PC-9 (cell line): Measurements from ENCODE around the gene PCDHGA2. TPM values are rescaled to one million over a fixed set of nuclear protein-coding genes. Genes with fewer than 3 reads are reported as not detected.

Experiments
- BruUV-seq: library from RNA; stranded (reverse); fragments of 400-500 nt; replicated peaks from 2 replicates; lab custom pipeline; 2021; lab: Mats Ljungman, UMichigan
- CTCF ChIA-PET: fragments of 300-600 bp; sonication (Branson Sonifier 250); formaldehyde crosslinking; loops from one replicate; lab custom pipeline; 2022; ENCODE audit warnings: antibody characterized with exemption; lab: Charles Lee
- POLR2A ChIA-PET: fragments of 300-600 bp; sonication (Branson Sonifier 250); formaldehyde crosslinking; loops from one replicate; lab custom pipeline; 2022; ENCODE audit warnings: antibody characterized with exemption; ENCODE audit not compliant: unreplicated experiment; lab: Charles Lee
- DNase-seq, 2 experiments: peaks; one replicate each; pipeline versions ENCODE4 v3.0.0 to v3.0.0-alpha.2; 2015 to 2022; ENCODE audit warnings: mixed read lengths in 1 of 2
- H2AFZ ChIP-seq: fragments of 200-600 bp; sonication (generic); 2 replicates; pipeline ENCODE4 v1.8.1; 2017; ENCODE audit warnings: antibody characterized with exemption
- H3F3A ChIP-seq: fragments of 200-600 bp; sonication (generic); 2 replicates; pipeline ENCODE4 v1.8.1; 2017; ENCODE audit warnings: antibody characterized with exemption, mild to moderate bottlenecking, low read depth; ENCODE audit not compliant: insufficient read depth
- H3K27ac ChIP-seq: fragments of 200-600 bp; sonication (generic); 2 replicates; pipeline ENCODE4 v1.6.1; 2016; ENCODE audit warnings: mixed run types
- H3K27me3 ChIP-seq: fragments of 200-600 bp; sonication (generic); 2 replicates; pipeline ENCODE4 v1.6.1; 2016; ENCODE audit warnings: low read depth, mixed run types; ENCODE audit not compliant: insufficient read depth
- H3K36me3 ChIP-seq: fragments of 200-600 bp; sonication (generic); 2 replicates; pipeline ENCODE4 v1.6.1; 2016; ENCODE audit warnings: low read depth, mixed run types
- H3K4me1 ChIP-seq: fragments of 200-600 bp; sonication (generic); replicated peaks from 2 replicates; pipeline ENCODE4 v1.6.1; 2016; ENCODE audit warnings: mixed run types; ENCODE audit not compliant: insufficient read depth
- H3K4me2 ChIP-seq: fragments of 200-600 bp; sonication (generic); 2 replicates; pipeline ENCODE4 v1.6.1; 2017; ENCODE audit warnings: mixed run types
- H3K4me3 ChIP-seq: fragments of 200-600 bp; sonication (generic); 2 replicates; pipeline ENCODE4 v1.6.1; 2016; ENCODE audit warnings: mixed run types
- H3K79me2 ChIP-seq: fragments of 200-600 bp; sonication (generic); 2 replicates; pipeline ENCODE4 v1.6.1; 2017; ENCODE audit warnings: low read depth, mixed run types
- H3K9me2 ChIP-seq: fragments of 200-600 bp; sonication (generic); 2 replicates; pipeline ENCODE4 v1.8.1; 2017; ENCODE audit warnings: mild to moderate bottlenecking; ENCODE audit not compliant: insufficient read depth
- H3K9me3 ChIP-seq: fragments of 200-600 bp; sonication (generic); 2 replicates; pipeline ENCODE4 v1.8.1; 2016; ENCODE audit warnings: low read depth; ENCODE audit not compliant: insufficient read depth
- H4K20me1 ChIP-seq: fragments of 200-600 bp; sonication (generic); 2 replicates; pipeline ENCODE4 v1.8.1; 2017; ENCODE audit not compliant: insufficient read depth
- EZH2 ChIP-seq: fragments of 200-600 bp; sonication (generic); IDR thresholded peaks from 2 replicates; pipeline ENCODE4 v1.8.0; 2017; ENCODE audit warnings: antibody characterized with exemption, low read depth
- intact Hi-C: fragments of 100-400 bp; cut with micrococcal nuclease; formaldehyde crosslinking; loops from one replicate; pipeline ENCODE4 v1.10.0; 2022; ENCODE audit not compliant: unreplicated experiment
- total RNA-seq: library from RNA; stranded (reverse); gene quantifications from 2 replicates; pipeline ENCODE4 v1.2.3, GENCODE V29; 2021
- TF ChIP-seq, protein P1 (sequence below): fragments of 200-600 bp; sonication (generic); conservative IDR thresholded peaks from 2 replicates; pipeline ENCODE4 v1.6.1; 2017; ENCODE audit warnings: mixed run types, antibody characterized with exemption, mild to moderate bottlenecking, moderate library complexity

The PCDHGA2 gene
- total RNA-seq, 1 experiment from 2014 or later, result 0.11 TPM

DNA sequence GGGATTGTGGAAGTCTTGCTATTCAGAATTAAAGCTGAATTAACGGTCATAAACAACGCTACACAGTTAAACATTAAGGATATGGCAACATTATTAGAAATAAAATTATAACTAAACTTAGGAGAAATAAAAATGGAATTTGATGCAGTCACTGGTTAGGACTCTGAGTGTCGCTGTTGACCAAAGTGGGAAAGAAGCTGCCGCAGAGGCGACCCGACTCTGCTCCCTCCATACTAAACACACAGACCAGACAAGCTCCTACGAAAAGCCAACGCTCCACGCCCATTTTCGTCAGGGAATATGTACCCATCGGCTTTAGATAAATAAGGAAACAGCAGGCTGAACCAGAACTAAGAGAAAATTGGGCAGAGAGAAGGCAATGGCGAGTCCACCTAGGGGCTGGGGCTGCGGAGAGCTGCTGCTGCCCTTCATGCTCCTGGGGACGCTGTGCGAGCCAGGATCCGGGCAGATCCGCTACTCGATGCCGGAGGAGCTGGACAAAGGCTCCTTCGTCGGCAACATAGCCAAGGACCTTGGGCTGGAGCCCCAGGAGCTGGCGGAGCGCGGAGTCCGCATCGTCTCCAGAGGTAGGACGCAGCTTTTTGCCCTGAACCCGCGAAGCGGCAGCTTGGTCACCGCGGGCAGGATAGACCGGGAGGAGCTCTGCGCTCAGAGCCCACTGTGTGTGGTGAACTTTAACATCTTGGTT lies 25.5 kb downstream of the PCDHGA2 start, which contains the start of gene PCDHGA5:
TSS of gene PCDHGA5 (plus strand) at position 211 of the 709 bp plus-strand sequence. CDS start at position 380, 169 bp downstream.
- H3K79me2 ChIP-seq, result no peaks in the 10 kb centered on the region
- H3K36me3 ChIP-seq, result no peaks in the 10 kb centered on the region
- no peak for DNase-seq
- peaks cover 36% of the 10 kb centered on the region for H3K27me3 ChIP-seq
- H3K4me1 ChIP-seq, result no peaks in the 10 kb centered on the region
- CTCF ChIA-PET, result no interaction called here
- H3K4me2 ChIP-seq, result no peak within 1 kb of the TSS
- POLR2A ChIA-PET, result no interaction called here
- H3K9me2 ChIP-seq, result no peaks in the 10 kb centered on the region
- no peak for TF ChIP-seq EZH2
- TF ChIP-seq, protein P1, sequence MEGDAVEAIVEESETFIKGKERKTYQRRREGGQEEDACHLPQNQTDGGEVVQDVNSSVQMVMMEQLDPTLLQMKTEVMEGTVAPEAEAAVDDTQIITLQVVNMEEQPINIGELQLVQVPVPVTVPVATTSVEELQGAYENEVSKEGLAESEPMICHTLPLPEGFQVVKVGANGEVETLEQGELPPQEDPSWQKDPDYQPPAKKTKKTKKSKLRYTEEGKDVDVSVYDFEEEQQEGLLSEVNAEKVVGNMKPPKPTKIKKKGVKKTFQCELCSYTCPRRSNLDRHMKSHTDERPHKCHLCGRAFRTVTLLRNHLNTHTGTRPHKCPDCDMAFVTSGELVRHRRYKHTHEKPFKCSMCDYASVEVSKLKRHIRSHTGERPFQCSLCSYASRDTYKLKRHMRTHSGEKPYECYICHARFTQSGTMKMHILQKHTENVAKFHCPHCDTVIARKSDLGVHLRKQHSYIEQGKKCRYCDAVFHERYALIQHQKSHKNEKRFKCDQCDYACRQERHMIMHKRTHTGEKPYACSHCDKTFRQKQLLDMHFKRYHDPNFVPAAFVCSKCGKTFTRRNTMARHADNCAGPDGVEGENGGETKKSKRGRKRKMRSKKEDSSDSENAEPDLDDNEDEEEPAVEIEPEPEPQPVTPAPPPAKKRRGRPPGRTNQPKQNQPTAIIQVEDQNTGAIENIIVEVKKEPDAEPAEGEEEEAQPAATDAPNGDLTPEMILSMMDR, result no peak
- no peak within 1 kb of the TSS for H3K4me3 ChIP-seq
- intact Hi-C loops, result no loop called here
- H3K9me3 ChIP-seq, result peaks cover 12% of the 10 kb centered on the region; the same call in 1 of the 2 replicates
- no peak within 1 kb of the TSS for H3K27ac ChIP-seq
- BruUV-seq, result no TSS peak
- H3F3A ChIP-seq, result no peaks in the 10 kb centered on the region
- no peak within 1 kb of the TSS for H2AFZ ChIP-seq
- no peaks in the 10 kb centered on the region for H4K20me1 ChIP-seq

DNA sequence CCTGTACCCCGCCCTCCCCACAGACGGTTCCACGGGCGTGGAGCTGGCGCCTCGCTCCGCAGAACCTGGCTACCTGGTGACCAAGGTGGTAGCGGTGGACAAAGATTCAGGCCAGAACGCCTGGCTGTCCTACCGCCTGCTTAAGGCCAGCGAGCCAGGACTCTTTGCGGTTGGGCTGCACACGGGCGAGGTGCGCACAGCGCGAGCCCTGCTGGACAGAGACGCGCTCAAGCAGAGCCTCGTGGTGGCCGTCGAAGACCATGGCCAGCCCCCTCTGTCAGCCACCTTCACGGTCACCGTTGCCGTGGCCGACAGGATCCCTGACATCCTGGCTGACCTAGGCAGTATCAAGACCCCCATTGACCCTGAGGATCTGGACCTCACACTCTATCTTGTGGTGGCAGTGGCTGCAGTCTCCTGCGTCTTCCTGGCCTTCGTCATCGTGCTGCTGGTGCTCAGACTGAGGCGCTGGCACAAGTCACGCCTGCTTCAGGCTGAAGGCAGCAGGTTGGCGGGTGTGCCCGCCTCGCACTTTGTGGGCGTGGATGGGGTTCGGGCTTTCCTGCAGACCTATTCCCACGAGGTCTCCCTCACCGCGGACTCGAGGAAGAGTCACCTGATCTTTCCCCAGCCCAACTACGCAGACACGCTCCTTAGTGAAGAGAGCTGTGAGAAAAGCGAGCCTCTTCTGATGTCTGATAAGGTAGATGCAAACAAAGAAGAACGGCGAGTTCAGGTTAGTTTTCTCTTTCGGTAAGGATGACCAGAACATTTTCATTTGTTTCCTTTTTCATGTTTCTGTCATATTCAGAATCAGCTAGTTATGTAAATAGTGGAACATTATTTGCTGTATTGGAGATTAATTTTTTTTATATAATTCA lies 27.7 kb downstream of the PCDHGA2 start:
- POLR2A ChIA-PET, result no interaction called here

More for the DNA sequence above, 27.7 kb downstream of the PCDHGA2 start:
- CTCF ChIA-PET, result no interaction called here
- H3K79me2 ChIP-seq, result no peaks in the 10 kb centered on the region
- TF ChIP-seq, protein P1, result no peak
- no peak for TF ChIP-seq EZH2
- H3K9me2 ChIP-seq, result no peaks in the 10 kb centered on the region
- H3K4me3 ChIP-seq, result no peak overlapping the region
- H3K4me2 ChIP-seq, result no peak overlapping the region
- H2AFZ ChIP-seq, result no peak overlapping the region
- no peaks in the 10 kb centered on the region for H4K20me1 ChIP-seq
- DNase-seq, result no peak
- peaks cover 55% of the 10 kb centered on the region for H3K27me3 ChIP-seq
- intact Hi-C loops, result no loop called here
- H3F3A ChIP-seq, result no peaks in the 10 kb centered on the region
- BruUV-seq, result no TSS peak
- H3K9me3 ChIP-seq, result peaks cover 5% of the 10 kb centered on the region; the same call in 1 of the 2 replicates
- no peaks in the 10 kb centered on the region for H3K36me3 ChIP-seq
- no peaks in the 10 kb centered on the region for H3K4me1 ChIP-seq
- H3K27ac ChIP-seq, result no peak overlapping the region
